D341Med (cell line): ENCODE measurements around the gene FNBP1L.

Source experiments
- DNase-seq: peaks from one replicate; pipeline ENCODE4 v3.0.0; 2012; ENCODE audit warnings: low spot score

Gene FNBP1L

GRCh38 chr1:93592551-93592949 lies 144.6 kb downstream of the FNBP1L start:
- DNase-seq = no peak

GRCh38 chr1:93593854-93594602 lies 146.1 kb downstream of the FNBP1L start:
- no peak for DNase-seq

GRCh38 chr1:93594603-93594880 lies 146.6 kb downstream of the FNBP1L start:
- DNase-seq = no peak

GRCh38 chr1:93595266-93595665 lies 147.3 kb downstream of the FNBP1L start:
- DNase-seq = no peak

- DNase-seq = no peak
Measured at GRCh38 chr1:93595743-93596142, 147.8 kb downstream of the FNBP1L start.

GRCh38 chr1:93596329-93597089 lies 148.6 kb downstream of the FNBP1L start:
- no peak for DNase-seq

- no peak for DNase-seq
Measured at GRCh38 chr1:93597709-93598108, 149.8 kb downstream of the FNBP1L start.

- DNase-seq = no peak
Measured at GRCh38 chr1:93598396-93598795, 150.5 kb downstream of the FNBP1L start.

- DNase-seq = no peak
Measured at GRCh38 chr1:93598861-93599439, 151.0 kb downstream of the FNBP1L start.

- no peak for DNase-seq
Measured at GRCh38 chr1:93599479-93599878, 151.6 kb downstream of the FNBP1L start.

- no peak for DNase-seq
Measured at GRCh38 chr1:93600663-93601062, 152.7 kb downstream of the FNBP1L start.

- no peak for DNase-seq
Measured at GRCh38 chr1:93601686-93602085, 153.8 kb downstream of the FNBP1L start.

- no peak for DNase-seq
Measured at GRCh38 chr1:93602101-93602500, 154.2 kb downstream of the FNBP1L start.

GRCh38 chr1:93603106-93603505 lies 155.2 kb downstream of the FNBP1L start:
- DNase-seq = no peak

- no peak for DNase-seq
Measured at GRCh38 chr1:93603601-93604000, 155.7 kb downstream of the FNBP1L start.
